Panc1 (cell line): Measurements from ENCODE around the gene FBXO31. TPM values are rescaled to one million over a fixed set of nuclear protein-coding genes. Genes with fewer than 3 reads are reported as not detected.

Experiments used
- ATAC-seq: fragments of 200-7000 bp; cut with Tn5 transposase; 2 replicates; pipeline ENCODE4 v1.9.1; 2020; ENCODE audit warnings: mild to moderate bottlenecking, moderate library complexity
- BruUV-seq: library from RNA; stranded (reverse); fragments of 400-500 nt; replicated peaks from 2 replicates; lab custom pipeline; 2021; lab: Mats Ljungman, UMichigan
- CTCF ChIA-PET: fragments of 300-600 bp; sonication (Branson Sonifier 250); formaldehyde crosslinking; loops from one replicate; lab custom pipeline; 2022; ENCODE audit warnings: antibody characterized with exemption; lab: Charles Lee
- POLR2A ChIA-PET: fragments of 300-600 bp; sonication (Branson Sonifier 250); formaldehyde crosslinking; loops from one replicate; lab custom pipeline; 2022; ENCODE audit warnings: antibody characterized with exemption; lab: Charles Lee
- DNase-seq: peaks from one replicate; pipeline ENCODE4 v3.0.0-alpha.2; 2010; ENCODE audit warnings: low read depth, low spot score
- H3K27ac ChIP-seq: 2 replicates; pipeline ENCODE4 v1.5.1; 2011; ENCODE audit warnings: mild to moderate bottlenecking, low read length, inconsistent platforms
- H3K27me3 ChIP-seq: fragments of 200-500 bp; sonication (Bioruptor generic); 2 replicates; pipeline ENCODE4 v1.6.0; 2014; ENCODE audit warnings: low read length, inconsistent platforms; ENCODE audit not compliant: control insufficient read depth, insufficient read depth
- H3K36me3 ChIP-seq: fragments of 200-500 bp; sonication (Bioruptor generic); 2 replicates; pipeline ENCODE4 v1.5.1; 2014; ENCODE audit warnings: inconsistent platforms, mild to moderate bottlenecking, low read length, moderate library complexity; ENCODE audit not compliant: control insufficient read depth, insufficient read depth
- H3K4me1 ChIP-seq: 2 replicates; pipeline ENCODE4 v1.5.1; 2011; ENCODE audit warnings: inconsistent platforms, mild to moderate bottlenecking, low read length, moderate library complexity; ENCODE audit not compliant: control insufficient read depth, insufficient read depth
- H3K4me3 ChIP-seq, 2 experiments: 2 replicates each; pipeline ENCODE4 v1.5.1; 2011 to 2012; ENCODE audit warnings: low read depth in 2 of 2, low read length in 2 of 2, mild to moderate bottlenecking in 2 of 2, inconsistent platforms in 1 of 2, moderate library complexity in 1 of 2
- H3K9me3 ChIP-seq: fragments of 200-500 bp; sonication (Bioruptor generic); 2 replicates; pipeline ENCODE4 v1.5.1; 2014; ENCODE audit warnings: low read depth, mild to moderate bottlenecking, inconsistent platforms, low read length, moderate library complexity; ENCODE audit not compliant: control insufficient read depth, insufficient read depth
- POLR2AphosphoS5 ChIP-seq: IDR thresholded peaks from 2 replicates; pipeline ENCODE4 v1.6.1; 2012; ENCODE audit warnings: mild to moderate bottlenecking, low read depth, low read length, moderate library complexity
- SIN3A ChIP-seq: IDR thresholded peaks from 2 replicates; pipeline ENCODE4 v1.6.1; 2012; ENCODE audit warnings: low read depth, mild to moderate bottlenecking, low read length, moderate library complexity, borderline replicate concordance; ENCODE audit not compliant: insufficient read depth
- TCF7L2 ChIP-seq: IDR thresholded peaks from 2 replicates; pipeline ENCODE4 v1.6.1; 2011; ENCODE audit warnings: mild to moderate bottlenecking, low read depth, low read length, inconsistent platforms
- in situ Hi-C: cut with HindIII; loops from 2 replicates; pipeline ENCODE4 v1.10.0; 2016; ENCODE audit warnings: low sequenced_read_pairs, low pct_unique_long_range_greater_than_20kb
- intact Hi-C: fragments of 100-400 bp; cut with micrococcal nuclease; formaldehyde crosslinking; loops from one replicate; pipeline ENCODE4 v1.10.0; 2022; ENCODE audit not compliant: unreplicated experiment
- total RNA-seq: library from RNA; stranded (reverse); gene quantifications from one replicate; pipeline ENCODE4 v1.2.1, GENCODE V29; 2021; ENCODE audit not compliant: unreplicated experiment
- TF ChIP-seq, protein P1 (sequence below): fragments of 450-650 bp; IDR thresholded peaks from 2 replicates; pipeline ENCODE4 v1.5.1; 2017; ENCODE audit warnings: mild to moderate bottlenecking
- TF ChIP-seq, protein P2 (sequence below), 2 experiments: IDR thresholded peaks; 2 replicates each; pipeline ENCODE4 v1.6.1; 2011 to 2012; ENCODE audit warnings: low read depth in 2 of 2, control low read depth in 1 of 2, low read length in 1 of 2, mild to moderate bottlenecking in 1 of 2, moderate library complexity in 1 of 2; ENCODE audit not compliant: insufficient read depth in 1 of 2

Gene FBXO31
- total RNA-seq, 1 experiment from 2014 or later = 22.4 TPM

GRCh38 chr16:87411375-87412271 lies 28.0 kb upstream of the FBXO31 start:
- Histone ChIP-seq H3K4me1 (no peaks in the 10 kb centered on the region), H3K27ac (no peak overlapping the region), H3K27me3 (no peaks in the 10 kb centered on the region), H3K36me3 (peaks cover 4% of the 10 kb centered on the region; the same call in 1 of the 2 replicates), H3K4me3 (no peak overlapping the region), H3K9me3 (no peaks in the 10 kb centered on the region)
- no peak for DNase-seq
- CTCF ChIA-PET = no interaction called here
- BruUV-seq = no TSS peak
- POLR2A ChIA-PET = no interaction called here
- ATAC-seq = no peak
- intact Hi-C loops (no loop called here), in situ Hi-C loops (no loop called here)
- TF ChIP-seq SIN3A = no peak
- TF ChIP-seq POLR2AphosphoS5 = no peak
- TF ChIP-seq, protein P1, sequence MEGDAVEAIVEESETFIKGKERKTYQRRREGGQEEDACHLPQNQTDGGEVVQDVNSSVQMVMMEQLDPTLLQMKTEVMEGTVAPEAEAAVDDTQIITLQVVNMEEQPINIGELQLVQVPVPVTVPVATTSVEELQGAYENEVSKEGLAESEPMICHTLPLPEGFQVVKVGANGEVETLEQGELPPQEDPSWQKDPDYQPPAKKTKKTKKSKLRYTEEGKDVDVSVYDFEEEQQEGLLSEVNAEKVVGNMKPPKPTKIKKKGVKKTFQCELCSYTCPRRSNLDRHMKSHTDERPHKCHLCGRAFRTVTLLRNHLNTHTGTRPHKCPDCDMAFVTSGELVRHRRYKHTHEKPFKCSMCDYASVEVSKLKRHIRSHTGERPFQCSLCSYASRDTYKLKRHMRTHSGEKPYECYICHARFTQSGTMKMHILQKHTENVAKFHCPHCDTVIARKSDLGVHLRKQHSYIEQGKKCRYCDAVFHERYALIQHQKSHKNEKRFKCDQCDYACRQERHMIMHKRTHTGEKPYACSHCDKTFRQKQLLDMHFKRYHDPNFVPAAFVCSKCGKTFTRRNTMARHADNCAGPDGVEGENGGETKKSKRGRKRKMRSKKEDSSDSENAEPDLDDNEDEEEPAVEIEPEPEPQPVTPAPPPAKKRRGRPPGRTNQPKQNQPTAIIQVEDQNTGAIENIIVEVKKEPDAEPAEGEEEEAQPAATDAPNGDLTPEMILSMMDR = no peak
- TF ChIP-seq TCF7L2 = no peak
- TF ChIP-seq, protein P2, sequence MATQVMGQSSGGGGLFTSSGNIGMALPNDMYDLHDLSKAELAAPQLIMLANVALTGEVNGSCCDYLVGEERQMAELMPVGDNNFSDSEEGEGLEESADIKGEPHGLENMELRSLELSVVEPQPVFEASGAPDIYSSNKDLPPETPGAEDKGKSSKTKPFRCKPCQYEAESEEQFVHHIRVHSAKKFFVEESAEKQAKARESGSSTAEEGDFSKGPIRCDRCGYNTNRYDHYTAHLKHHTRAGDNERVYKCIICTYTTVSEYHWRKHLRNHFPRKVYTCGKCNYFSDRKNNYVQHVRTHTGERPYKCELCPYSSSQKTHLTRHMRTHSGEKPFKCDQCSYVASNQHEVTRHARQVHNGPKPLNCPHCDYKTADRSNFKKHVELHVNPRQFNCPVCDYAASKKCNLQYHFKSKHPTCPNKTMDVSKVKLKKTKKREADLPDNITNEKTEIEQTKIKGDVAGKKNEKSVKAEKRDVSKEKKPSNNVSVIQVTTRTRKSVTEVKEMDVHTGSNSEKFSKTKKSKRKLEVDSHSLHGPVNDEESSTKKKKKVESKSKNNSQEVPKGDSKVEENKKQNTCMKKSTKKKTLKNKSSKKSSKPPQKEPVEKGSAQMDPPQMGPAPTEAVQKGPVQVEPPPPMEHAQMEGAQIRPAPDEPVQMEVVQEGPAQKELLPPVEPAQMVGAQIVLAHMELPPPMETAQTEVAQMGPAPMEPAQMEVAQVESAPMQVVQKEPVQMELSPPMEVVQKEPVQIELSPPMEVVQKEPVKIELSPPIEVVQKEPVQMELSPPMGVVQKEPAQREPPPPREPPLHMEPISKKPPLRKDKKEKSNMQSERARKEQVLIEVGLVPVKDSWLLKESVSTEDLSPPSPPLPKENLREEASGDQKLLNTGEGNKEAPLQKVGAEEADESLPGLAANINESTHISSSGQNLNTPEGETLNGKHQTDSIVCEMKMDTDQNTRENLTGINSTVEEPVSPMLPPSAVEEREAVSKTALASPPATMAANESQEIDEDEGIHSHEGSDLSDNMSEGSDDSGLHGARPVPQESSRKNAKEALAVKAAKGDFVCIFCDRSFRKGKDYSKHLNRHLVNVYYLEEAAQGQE (IDR thresholded peaks at IDR 0.05; ENCODE audit: insufficient read depth in 1 of 2, low read depth in 2 of 2, low read length in 1 of 2) = no peak

GRCh38 chr16:87410968-87411367 lies 27.4 kb upstream of the FBXO31 start:
- POLR2A ChIA-PET = no interaction called here
- intact Hi-C loops (no loop called here), in situ Hi-C loops (no loop called here)
- Histone ChIP-seq H3K27me3 (no peaks in the 10 kb centered on the region), H3K27ac (no peak overlapping the region), H3K9me3 (no peaks in the 10 kb centered on the region), H3K4me1 (no peaks in the 10 kb centered on the region), H3K4me3 (no peak overlapping the region), H3K36me3 (peaks cover 8% of the 10 kb centered on the region)
- ATAC-seq (no peak), DNase-seq (no peak)
- CTCF ChIA-PET = no interaction called here
- TF ChIP-seq, protein P1 = no peak
- TF ChIP-seq, protein P2 (IDR thresholded peaks at IDR 0.05; ENCODE audit: insufficient read depth in 1 of 2, low read depth in 2 of 2, low read length in 1 of 2) = no peak
- TF ChIP-seq TCF7L2 (no peak), POLR2AphosphoS5 (no peak), SIN3A (no peak)
- no TSS peak for BruUV-seq
